Naive thymus-derived CD4-positive, alpha-beta T cell (primary cell): ENCODE measurements around the gene IER5L. TPM values are rescaled to one million over a fixed set of nuclear protein-coding genes. Genes with fewer than 3 reads are reported as not detected.

Source experiments
- ATAC-seq: fragments of 150-1000 bp; cut with Tn5 transposase; 2 replicates; pipeline ENCODE4 v1.10.0; 2021; ENCODE audit warnings: mild to moderate bottlenecking, moderate library complexity
- CTCF ChIA-PET: fragments of 350-600 bp; sonication (Branson Sonifier 250); formaldehyde crosslinking; loops from one replicate; lab custom pipeline; 2021; ENCODE audit warnings: antibody characterized with exemption; lab: Charles Lee
- POLR2A ChIA-PET: fragments of 350-600 bp; sonication (Branson Sonifier 250); formaldehyde crosslinking; loops from one replicate; lab custom pipeline; 2021; ENCODE audit warnings: antibody characterized with exemption, inconsistent platforms; lab: Charles Lee
- DNase-seq, 9 donors: peaks; one replicate each; pipeline versions ENCODE4 v3.0.0 to v3.0.0-alpha.2; 2020 to 2022; ENCODE audit warnings: mixed read lengths in 1 of 9
- H3K27ac ChIP-seq: one replicate; pipeline ENCODE4 v1.7.0; 2013; ENCODE audit warnings: mild to moderate bottlenecking, low read depth, low read length, moderate library complexity
- H3K27me3 ChIP-seq, 2 donors: one replicate each; pipeline ENCODE4 v1.7.0; 2013; ENCODE audit warnings: low read length in 2 of 2, mild to moderate bottlenecking in 2 of 2, moderate library complexity in 2 of 2; ENCODE audit not compliant: control insufficient read depth in 2 of 2, insufficient read depth in 2 of 2
- H3K36me3 ChIP-seq, 3 experiments: 1 replicate in 2 of 3; 2 replicates in 1 of 3; pipeline ENCODE4 v1.7.0; 2013; ENCODE audit warnings: low read length in 3 of 3, mild to moderate bottlenecking in 3 of 3, moderate library complexity in 1 of 3; ENCODE audit not compliant: insufficient read depth in 3 of 3, control insufficient read depth in 2 of 3
- H3K4me1 ChIP-seq, 2 donors: one replicate each; pipeline ENCODE4 v1.7.0; 2013; ENCODE audit warnings: low read length in 2 of 2, mild to moderate bottlenecking in 2 of 2, moderate library complexity in 1 of 2; ENCODE audit not compliant: control insufficient read depth in 2 of 2, insufficient read depth in 2 of 2
- H3K4me3 ChIP-seq: 2 replicates; pipeline ENCODE4 v1.7.0; 2013; ENCODE audit warnings: mild to moderate bottlenecking, low read length
- H3K9me3 ChIP-seq, 3 experiments: 1 replicate in 2 of 3; 2 replicates in 1 of 3; pipeline ENCODE4 v1.7.0; 2013; ENCODE audit warnings: low read length in 3 of 3; ENCODE audit not compliant: control insufficient read depth in 2 of 3
- H3K27ac Mint-ChIP-seq, 9 donors: one replicate each; pipeline ENCODE4 v1.8.0; 2020 to 2022; ENCODE audit warnings: mixed read lengths in 9 of 9, mild to moderate bottlenecking in 8 of 9, moderate library complexity in 5 of 9, inconsistent platforms in 2 of 9
- H3K27me3 Mint-ChIP-seq, 5 donors: one replicate each; pipeline ENCODE4 v1.8.0; 2021 to 2022; ENCODE audit warnings: mixed read lengths in 5 of 5, mild to moderate bottlenecking in 1 of 5
- H3K36me3 Mint-ChIP-seq, 5 donors: one replicate each; pipeline ENCODE4 v1.8.0; 2020 to 2022; ENCODE audit warnings: mixed read lengths in 5 of 5, mild to moderate bottlenecking in 3 of 5, inconsistent platforms in 1 of 5
- H3K4me1 Mint-ChIP-seq, 7 donors: one replicate each; pipeline ENCODE4 v1.8.0; 2020 to 2022; ENCODE audit warnings: mixed read lengths in 7 of 7, mild to moderate bottlenecking in 3 of 7, inconsistent platforms in 1 of 7
- H3K4me3 Mint-ChIP-seq, 10 donors: one replicate each; pipeline ENCODE4 v1.8.0; 2020 to 2022; ENCODE audit warnings: mild to moderate bottlenecking in 10 of 10, mixed read lengths in 10 of 10, moderate library complexity in 6 of 10, inconsistent platforms in 2 of 10
- H3K9me3 Mint-ChIP-seq, 11 donors: one replicate each; pipeline ENCODE4 v1.8.0; 2020 to 2022; ENCODE audit warnings: mixed read lengths in 11 of 11, mild to moderate bottlenecking in 4 of 11, inconsistent platforms in 1 of 11, moderate library complexity in 1 of 11
- intact Hi-C, 2 donors: fragments of 100-400 bp; cut with micrococcal nuclease; formaldehyde crosslinking; loops; one replicate each; pipeline ENCODE4 v1.15.1; 2023
- polyA plus RNA-seq, 2 donors: library from polyadenylated mRNA; unstranded; fragments of 300-500 nt; fragmentation: Illumina TruSeq; gene quantifications; one replicate each; pipeline ENCODE4 v1.2.3, GENCODE V29; 2021
- total RNA-seq, 6 experiments: library from RNA in 5 of 6; stranded (reverse) in 5 of 6; gene quantifications; 1 replicate in 5 of 6; 2 replicates in 1 of 6; pipeline ENCODE4 v1.2.3 and lab custom pipeline; 2021 to 2026

The IER5L gene
- total and polyA plus RNA-seq, 7 experiments from 2014 or later: 0.08 to 6.8 (median 3.7) TPM; not detected in 1

- no peaks in the 10 kb centered on the region for H3K27me3 Mint-ChIP-seq
- Histone ChIP-seq H3K9me3 (no peaks in the 10 kb centered on the region), H3K36me3 (no peaks in the 10 kb centered on the region), H3K27ac (no peak overlapping the region), H3K27me3 (no peaks in the 10 kb centered on the region), H3K4me3 (no peak overlapping the region), H3K4me1 (peaks cover 22 to 28% of the 10 kb centered on the region in 2 donors)
- no peaks in the 10 kb centered on the region for H3K9me3 Mint-ChIP-seq
- CTCF ChIA-PET: interaction anchor here (0.6 kb wide), 1 partner anchor 16 kb away, joined by 5 read pairs; no protein-coding TSS in a partner anchor
- no peak for ATAC-seq
- no peak overlapping the region for H3K4me3 Mint-ChIP-seq
- H3K27ac Mint-ChIP-seq: peak overlapping the region in 3 of 9 donors; percentile 42 to 85 (median 80)
- DNase-seq: no peak
- POLR2A ChIA-PET: interaction anchor here (0.6 kb wide), 1 partner anchor 71 kb away, joined by 4 read pairs; no protein-coding TSS in a partner anchor
- intact Hi-C loops: no loop called here
- H3K36me3 Mint-ChIP-seq: no peaks in the 10 kb centered on the region
- H3K4me1 Mint-ChIP-seq: peaks cover 26 to 45% (median 36%) of the 10 kb centered on the region in 7 donors
These were observed 45.6 kb upstream of the IER5L start for GRCh38 chr9:129223551-129224208.

GRCh38 chr9:129222819-129223218, 44.8 kb upstream of the IER5L start:
- Mint-ChIP-seq H3K4me3 (peak overlapping the region in 1 of 10 donors; percentile 45), H3K27ac (peak overlapping the region in 6 of 9 donors; percentile 22 to 76 (median 50)), H3K27me3 (no peaks in the 10 kb centered on the region), H3K4me1 (peaks cover 26 to 49% (median 36%) of the 10 kb centered on the region in 7 donors), H3K9me3 (no peaks in the 10 kb centered on the region), H3K36me3 (no peaks in the 10 kb centered on the region)
- Histone ChIP-seq H3K27ac (no peak overlapping the region), H3K36me3 (no peaks in the 10 kb centered on the region), H3K27me3 (no peaks in the 10 kb centered on the region), H3K9me3 (no peaks in the 10 kb centered on the region), H3K4me3 (no peak overlapping the region), H3K4me1 (peaks cover 22 to 28% of the 10 kb centered on the region in 2 donors)
- ATAC-seq (no peak), DNase-seq (no peak)
- intact Hi-C loops: no loop called here
- ChIA-PET POLR2A (interaction anchor here (2.6 kb wide), 1 partner anchor 14 kb away, joined by 10 read pairs; no protein-coding TSS in a partner anchor), CTCF (no interaction called here)

DNA sequence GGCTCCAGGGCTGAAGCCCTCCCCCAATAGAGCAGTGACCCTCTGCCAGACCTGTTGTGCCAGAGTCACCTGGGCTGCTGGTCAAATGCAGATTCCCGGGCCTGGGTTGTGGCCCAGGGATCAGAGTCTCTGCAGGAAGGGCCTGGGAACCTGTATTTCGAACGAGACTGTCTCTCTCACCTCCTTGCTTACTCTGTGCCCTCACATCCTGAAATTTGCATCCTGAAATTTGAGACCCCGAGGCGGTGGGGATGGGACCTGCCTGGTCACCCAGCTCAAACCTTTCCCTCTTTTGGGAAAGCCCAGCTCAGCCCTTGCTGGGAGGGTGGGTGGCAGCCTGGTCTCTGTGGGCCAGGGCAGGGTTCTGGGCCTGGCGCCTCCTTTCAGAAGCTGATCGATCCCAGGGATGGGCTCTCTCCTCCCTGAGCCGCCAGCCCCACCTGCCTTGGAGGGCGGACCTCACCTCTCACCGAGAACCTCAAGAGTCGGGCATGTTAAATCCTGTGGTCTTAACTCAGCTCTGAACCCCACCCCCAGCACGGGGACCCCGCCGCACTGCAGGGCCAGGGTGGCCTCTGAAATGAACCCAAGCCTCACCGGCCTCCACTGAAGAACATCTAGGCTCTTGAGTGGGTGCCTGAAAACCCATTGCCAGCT, 44.0 kb upstream of the IER5L start:
- Histone ChIP-seq H3K27ac (no peak overlapping the region), H3K36me3 (no peaks in the 10 kb centered on the region), H3K4me1 (peaks cover 22 to 28% of the 10 kb centered on the region in 2 donors), H3K27me3 (no peaks in the 10 kb centered on the region), H3K4me3 (no peak overlapping the region), H3K9me3 (no peaks in the 10 kb centered on the region)
- ChIA-PET POLR2A (interaction anchor here (1.5 to 2.6 kb wide), 2 partner anchors 14 to 16 kb away, joined by 4 to 10 read pairs; no protein-coding TSS in a partner anchor), CTCF (interaction anchor here (0.7 to 1.5 kb wide), 3 partner anchors 14 to 98 kb away, joined by 3 to 5 read pairs (median 3); no protein-coding TSS in a partner anchor)
- no peaks in the 10 kb centered on the region for H3K36me3 Mint-ChIP-seq
- H3K27ac Mint-ChIP-seq: peak overlapping the region in 4 of 9 donors; percentile 37 to 62 (median 50)
- H3K4me1 Mint-ChIP-seq: peaks cover 26 to 48% (median 36%) of the 10 kb centered on the region in 7 donors
- ATAC-seq (no peak), DNase-seq (no peak)
- H3K27me3 Mint-ChIP-seq: no peaks in the 10 kb centered on the region
- H3K9me3 Mint-ChIP-seq: no peaks in the 10 kb centered on the region
- H3K4me3 Mint-ChIP-seq: peak overlapping the region in 1 of 10 donors; percentile 45
- intact Hi-C loops: no loop called here

GRCh38 chr9:129221233-129221632, 43.2 kb upstream of the IER5L start:
- ChIA-PET POLR2A (interaction anchor here (0.6 to 2.6 kb wide), 4 partner anchors 15 to 338 kb away, joined by 3 to 10 read pairs (median 4); no protein-coding TSS in a partner anchor), CTCF (interaction anchor here (0.7 to 1.5 kb wide), 3 partner anchors 15 to 99 kb away, joined by 3 to 5 read pairs (median 3); no protein-coding TSS in a partner anchor)
- Histone ChIP-seq H3K36me3 (no peaks in the 10 kb centered on the region), H3K27me3 (no peaks in the 10 kb centered on the region), H3K4me1 (peaks cover 21 to 27% of the 10 kb centered on the region in 2 donors), H3K4me3 (no peak overlapping the region), H3K27ac (no peak overlapping the region), H3K9me3 (no peaks in the 10 kb centered on the region)
- Mint-ChIP-seq H3K36me3 (no peaks in the 10 kb centered on the region), H3K27ac (peak overlapping the region in 6 of 9 donors; percentile 41 to 89 (median 65)), H3K27me3 (no peaks in the 10 kb centered on the region), H3K9me3 (no peaks in the 10 kb centered on the region), H3K4me3 (peak overlapping the region in 3 of 10 donors; percentile 20 to 60 (median 35)), H3K4me1 (peaks cover 25 to 45% (median 35%) of the 10 kb centered on the region in 7 donors)
- ATAC-seq: peak; percentile 76
- intact Hi-C loops: no loop called here
- DNase-seq: peak in 3 of 9 donors; percentile 12 to 28 (median 17)

- Mint-ChIP-seq H3K9me3 (no peaks in the 10 kb centered on the region), H3K36me3 (no peaks in the 10 kb centered on the region), H3K4me1 (peaks cover 20 to 41% (median 30%) of the 10 kb centered on the region in 7 donors), H3K4me3 (peak overlapping the region in 3 of 10 donors; percentile 20 to 60 (median 35)), H3K27ac (peak overlapping the region in 7 of 9 donors; percentile 14 to 89 (median 55)), H3K27me3 (no peaks in the 10 kb centered on the region)
- DNase-seq (no peak), ATAC-seq (peak; percentile 22)
- Histone ChIP-seq H3K27me3 (no peaks in the 10 kb centered on the region), H3K9me3 (no peaks in the 10 kb centered on the region), H3K27ac (no peak overlapping the region), H3K4me1 (peaks cover 16 to 23% of the 10 kb centered on the region in 2 donors), H3K36me3 (no peaks in the 10 kb centered on the region), H3K4me3 (no peak overlapping the region)
- intact Hi-C loops: no loop called here
- ChIA-PET POLR2A (interaction anchor here (0.6 to 2.6 kb wide), 3 partner anchors 16 to 240 kb away, joined by 3 to 10 read pairs (median 4); no protein-coding TSS in a partner anchor), CTCF (interaction anchor here (1.5 kb wide), 1 partner anchor 15 kb away, joined by 5 read pairs; no protein-coding TSS in a partner anchor)
These were observed 42.7 kb upstream of the IER5L start for GRCh38 chr9:129220771-129221170.

DNA sequence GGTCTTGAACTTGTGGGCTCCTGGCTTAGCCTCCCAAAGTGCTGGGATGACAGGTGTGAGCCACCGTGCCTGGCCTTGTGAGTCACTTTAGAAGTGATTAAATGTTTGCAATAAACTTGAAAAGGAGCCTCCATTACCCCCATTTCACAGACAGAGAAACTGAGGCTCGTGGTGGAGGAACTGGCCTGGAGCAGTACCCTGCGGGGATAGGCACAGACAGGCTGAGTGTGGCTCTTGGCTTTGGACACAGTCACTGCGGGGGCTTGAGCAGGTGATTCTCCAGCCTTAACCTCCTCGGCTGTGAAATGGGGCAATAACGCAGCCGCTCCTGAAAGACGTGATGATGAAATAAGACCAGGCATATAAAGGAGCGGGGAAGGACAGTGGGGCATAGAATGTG, 40.9 kb upstream of the IER5L start:
- Histone ChIP-seq H3K36me3 (no peaks in the 10 kb centered on the region), H3K4me3 (no peak overlapping the region), H3K27ac (no peak overlapping the region), H3K9me3 (no peaks in the 10 kb centered on the region), H3K27me3 (no peaks in the 10 kb centered on the region), H3K4me1 (peaks cover 14 to 15% of the 10 kb centered on the region in 2 donors)
- Mint-ChIP-seq H3K27ac (no peak overlapping the region), H3K4me3 (no peak overlapping the region), H3K27me3 (no peaks in the 10 kb centered on the region), H3K9me3 (no peaks in the 10 kb centered on the region), H3K4me1 (peaks cover 9 to 29% (median 17%) of the 10 kb centered on the region in 7 donors), H3K36me3 (no peaks in the 10 kb centered on the region)
- DNase-seq (no peak), ATAC-seq (no peak)
- ChIA-PET POLR2A (interaction anchor here (0.8 to 1.4 kb wide), 2 partner anchors 11 to 17 kb away, joined by 5 to 7 read pairs; no protein-coding TSS in a partner anchor), CTCF (no interaction called here)
- intact Hi-C loops: no loop called here
